H1 (cell line): ENCODE data around the gene AOPEP. TPM values are rescaled to one million over a fixed set of nuclear protein-coding genes. Genes with fewer than 3 reads are reported as not detected.

ENCODE experiments used
- CTCF ChIA-PET: fragments of 300-600 bp; sonication (Branson Sonifier 250); formaldehyde crosslinking; loops from one replicate; lab custom pipeline; 2021; ENCODE audit not compliant: partially characterized antibody; lab: Charles Lee
- POLR2A ChIA-PET: fragments of 300-600 bp; sonication (Branson Sonifier 250); formaldehyde crosslinking; loops from one replicate; lab custom pipeline; 2021; ENCODE audit warnings: inconsistent platforms; ENCODE audit not compliant: partially characterized antibody; lab: Charles Lee
- DNase-seq, 2 experiments: peaks; one replicate each; pipeline versions ENCODE4 v3.0.0 to v3.0.0-alpha.2; 2010 to 2022; ENCODE audit warnings: low spot score in 2 of 2, low read depth in 1 of 2, mixed read lengths in 1 of 2
- FAIRE-seq: peaks from 2 replicates; lab custom pipeline; 2011; peaks lifted over from hg19 to GRCh38; lab: Jason Lieb, UNC
- H2AFZ ChIP-seq: 2 replicates; pipeline ENCODE4 v1.8.1; 2012; ENCODE audit warnings: low read length, inconsistent platforms
- H2AK5ac ChIP-seq: 2 replicates; pipeline ENCODE4 v1.6.1; 2013; ENCODE audit warnings: low read depth, low read length
- H2BK120ac ChIP-seq: replicated peaks from 2 replicates; pipeline ENCODE3; 2013; ENCODE audit warnings: low read depth, low read length, inconsistent platforms
- H2BK12ac ChIP-seq: 2 replicates; pipeline ENCODE4 v1.6.1; 2013; ENCODE audit warnings: low read depth, low read length
- H2BK15ac ChIP-seq: 2 replicates; pipeline ENCODE4 v1.6.1; 2013; ENCODE audit warnings: low read length
- H2BK20ac ChIP-seq: 2 replicates; pipeline ENCODE4 v1.6.1; 2013; ENCODE audit warnings: low read length
- H2BK5ac ChIP-seq: 2 replicates; pipeline ENCODE4 v1.6.1; 2013; ENCODE audit warnings: low read depth, low read length
- H3K14ac ChIP-seq: 2 replicates; pipeline ENCODE4 v1.6.1; 2013; ENCODE audit warnings: inconsistent platforms; ENCODE audit not compliant: insufficient read length
- H3K18ac ChIP-seq: 2 replicates; pipeline ENCODE4 v1.6.1; 2013; ENCODE audit warnings: low read length; ENCODE audit errors: extremely low read depth
- H3K23ac ChIP-seq: 2 replicates; pipeline ENCODE4 v1.6.1; 2013; ENCODE audit warnings: inconsistent platforms; ENCODE audit not compliant: insufficient read length
- H3K23me2 ChIP-seq: 2 replicates; pipeline ENCODE4 v1.6.1; 2013; ENCODE audit warnings: low read depth, low read length
- H3K27ac ChIP-seq: 2 replicates; pipeline ENCODE4 v1.6.1; 2011; ENCODE audit warnings: low read depth, low read length, inconsistent platforms
- H3K27me3 ChIP-seq, 4 experiments: replicated peaks in 1 of 4; 1 replicate in 1 of 4; 2 replicates in 3 of 4; pipeline versions ENCODE4 v1.6.1 to v1.8.1; 2011 to 2013; ENCODE audit warnings: low read length in 3 of 4, mild to moderate bottlenecking in 3 of 4, inconsistent platforms in 2 of 4, mixed read lengths in 2 of 4, moderate library complexity in 1 of 4; ENCODE audit not compliant: control insufficient read depth in 3 of 4, insufficient read depth in 3 of 4; ENCODE audit errors: extremely low read depth in 1 of 4
- H3K36me3 ChIP-seq, 4 experiments: 2 replicates each; pipeline versions ENCODE4 v1.6.1 to v1.8.1; 2011 to 2013; ENCODE audit warnings: mild to moderate bottlenecking in 4 of 4, low read length in 3 of 4, moderate library complexity in 2 of 4, control low read depth in 1 of 4, inconsistent platforms in 1 of 4; ENCODE audit not compliant: insufficient read depth in 4 of 4, control insufficient read depth in 2 of 4
- H3K4ac ChIP-seq: replicated peaks from 2 replicates; pipeline ENCODE3; 2013; ENCODE audit warnings: low read length, low read depth, mixed read lengths, inconsistent platforms; ENCODE audit not compliant: insufficient read length
- H3K4me1 ChIP-seq, 4 experiments: replicated peaks in 1 of 4; 1 replicate in 1 of 4; 2 replicates in 3 of 4; pipeline versions ENCODE4 v1.6.1 to v1.8.1; 2011 to 2013; ENCODE audit warnings: low read length in 3 of 4, inconsistent platforms in 2 of 4, mixed read lengths in 1 of 4; ENCODE audit not compliant: insufficient read depth in 4 of 4, control insufficient read depth in 3 of 4
- H3K4me2 ChIP-seq, 2 experiments: 2 replicates each; pipeline versions ENCODE4 v1.6.1 to v1.8.1; 2011 to 2013; ENCODE audit warnings: low read depth in 2 of 2, low read length in 2 of 2, control low read depth in 1 of 2, inconsistent platforms in 1 of 2, mild to moderate bottlenecking in 1 of 2; ENCODE audit not compliant: insufficient read depth in 1 of 2
- H3K4me3 ChIP-seq, 4 experiments: fragments of 200-600, 300-600 bp in 1 of 4; sonication (generic), shearing (Covaris generic), sonication (Bioruptor Twin) in 1 of 4; 2 replicates each; pipeline versions ENCODE4 v1.5.1 to v1.8.1; 2011 to 2016; ENCODE audit warnings: low read length in 4 of 4, low read depth in 3 of 4, control low read depth in 2 of 4, inconsistent platforms in 2 of 4, mild to moderate bottlenecking in 2 of 4, mixed read lengths in 1 of 4, moderate library complexity in 1 of 4; ENCODE audit not compliant: insufficient read depth in 2 of 4; ENCODE audit errors: extremely low read depth in 1 of 4
- H3K56ac ChIP-seq: replicated peaks from 2 replicates; pipeline ENCODE3; 2013; ENCODE audit warnings: low read depth, mild to moderate bottlenecking, mixed read lengths, low read length, inconsistent platforms; ENCODE audit not compliant: insufficient read length
- H3K79me1 ChIP-seq: 2 replicates; pipeline ENCODE4 v1.6.1; 2013; ENCODE audit warnings: low read depth, low read length, control low read depth
- H3K79me2 ChIP-seq, 2 experiments: 2 replicates each; pipeline versions ENCODE4 v1.6.1 to v1.8.1; 2012 to 2013; ENCODE audit warnings: low read length in 2 of 2, mild to moderate bottlenecking in 2 of 2, inconsistent platforms in 1 of 2; ENCODE audit not compliant: insufficient read depth in 2 of 2, control insufficient read depth in 1 of 2
- H3K9ac ChIP-seq, 4 experiments: replicated peaks in 1 of 4; 1 replicate in 1 of 4; 2 replicates in 3 of 4; pipeline versions ENCODE4 v1.6.1 to v1.8.1; 2011 to 2013; ENCODE audit warnings: low read depth in 3 of 4, low read length in 3 of 4, control low read depth in 2 of 4, mild to moderate bottlenecking in 2 of 4, moderate library complexity in 2 of 4, inconsistent platforms in 1 of 4; ENCODE audit errors: extremely low read depth in 1 of 4
- H3K9me3 ChIP-seq, 2 experiments: 2 replicates each; pipeline versions ENCODE4 v1.6.1 to v1.8.1; 2012 to 2013; ENCODE audit warnings: mild to moderate bottlenecking in 2 of 2, moderate library complexity in 2 of 2, control low read depth in 1 of 2, inconsistent platforms in 1 of 2, low read depth in 1 of 2, low read length in 1 of 2, mixed read lengths in 1 of 2; ENCODE audit not compliant: insufficient read depth in 2 of 2
- H4K20me1 ChIP-seq, 2 experiments: replicated peaks in 1 of 2; 2 replicates each; pipeline versions ENCODE3 to v1.8.1; 2011 to 2013; ENCODE audit warnings: inconsistent platforms in 2 of 2, low read length in 2 of 2, mild to moderate bottlenecking in 1 of 2; ENCODE audit not compliant: insufficient read depth in 2 of 2, control insufficient read depth in 1 of 2
- H4K5ac ChIP-seq: 2 replicates; pipeline ENCODE4 v1.6.1; 2013; ENCODE audit warnings: low read length, low read depth, mixed read lengths, inconsistent platforms; ENCODE audit not compliant: insufficient read length
- H4K8ac ChIP-seq: 2 replicates; pipeline ENCODE4 v1.8.0; 2013; ENCODE audit warnings: mild to moderate bottlenecking, moderate library complexity, low read length, inconsistent platforms; ENCODE audit not compliant: insufficient read depth; ENCODE audit errors: extremely low read depth
- H4K91ac ChIP-seq: replicated peaks from 2 replicates; pipeline ENCODE3; 2013; ENCODE audit warnings: low read length, mixed read lengths, inconsistent platforms; ENCODE audit not compliant: insufficient read length
- BCL11A ChIP-seq, 2 experiments: IDR thresholded peaks; one replicate each; pipeline ENCODE4 v1.6.1; 2011; ENCODE audit warnings: low read depth in 2 of 2, low read length in 2 of 2, mild to moderate bottlenecking in 2 of 2
- CBX8 ChIP-seq: fragments of 300-800, 300-1000 bp; sonication (generic); IDR thresholded peaks from 2 replicates; pipeline ENCODE4 v1.7.1; 2016; ENCODE audit warnings: low read depth, low read length, borderline replicate concordance
- FOSL1 ChIP-seq: IDR thresholded peaks from 2 replicates; pipeline ENCODE4 v1.6.1; 2011; ENCODE audit warnings: mild to moderate bottlenecking, low read depth, low read length, moderate library complexity; ENCODE audit not compliant: insufficient read depth
- JUN ChIP-seq: IDR thresholded peaks from 2 replicates; pipeline ENCODE4 v1.6.1; 2011; ENCODE audit warnings: low read depth, mild to moderate bottlenecking, improper control_type of control experiment, low read length
- KDM1A ChIP-seq: fragments of 200-600, 300-600 bp; sonication (generic); IDR thresholded peaks from 2 replicates; pipeline ENCODE4 v1.7.1; 2016; ENCODE audit warnings: mild to moderate bottlenecking, low read length, borderline replicate concordance
- KDM5A ChIP-seq: fragments of 200-600 bp; IDR thresholded peaks from 2 replicates; pipeline ENCODE4 v1.7.1; 2012; ENCODE audit warnings: mild to moderate bottlenecking, low read length, inconsistent platforms, mixed read lengths
- MAFK ChIP-seq: IDR thresholded peaks from 2 replicates; pipeline ENCODE4 v1.6.1; 2012; ENCODE audit warnings: low read depth, mild to moderate bottlenecking, improper control_type of control experiment, low read length
- POLR2A ChIP-seq, 2 experiments: IDR thresholded peaks; 1 replicate in 1 of 2; 2 replicates in 1 of 2; pipeline ENCODE4 v1.6.1; 2011; ENCODE audit warnings: low read depth in 2 of 2, low read length in 2 of 2, mild to moderate bottlenecking in 2 of 2; ENCODE audit errors: control extremely low read depth in 1 of 2
- POU5F1 ChIP-seq: IDR thresholded peaks from 2 replicates; pipeline ENCODE4 v1.6.1; 2011; ENCODE audit warnings: low read depth, mild to moderate bottlenecking, low read length, moderate library complexity
- RXRA ChIP-seq: IDR thresholded peaks from 2 replicates; pipeline ENCODE4 v1.6.1; 2011; ENCODE audit warnings: low read depth, mild to moderate bottlenecking, low read length, moderate library complexity; ENCODE audit not compliant: insufficient read depth
- SUZ12 ChIP-seq: fragments of 200-600 bp; sonication (generic); IDR thresholded peaks from 2 replicates; pipeline ENCODE4 v1.6.1; 2012; ENCODE audit warnings: mild to moderate bottlenecking, inconsistent platforms, low read length, moderate library complexity, mixed read lengths
- TEAD4 ChIP-seq: IDR thresholded peaks from 2 replicates; pipeline ENCODE4 v1.6.1; 2012; ENCODE audit warnings: low read depth, low read length, inconsistent platforms, mixed read lengths
- WGBS, 2 experiments: shearing (Covaris generic) in 1 of 2; methylation state at CpG; one replicate each; pipeline versions ENCODE4 v1.1.6 to v1.1.7; 2013 to 2015; ENCODE audit warnings: low lambda C conversion rate in 2 of 2, mixed read lengths in 2 of 2, inconsistent platforms in 1 of 2, low coverage in 1 of 2, missing lambda C conversion rate in 1 of 2; ENCODE audit not compliant: insufficient replicate concordance in 2 of 2, insufficient coverage in 1 of 2, insufficient read length in 1 of 2; ENCODE audit errors: extremely low coverage in 1 of 2, missing lambda C conversion rate in 1 of 2; 5-methylcytosine and 5-hydroxymethylcytosine counted together
- polyA plus RNA-seq, 7 experiments: library from polyadenylated mRNA; depleted of rRNA in 3 of 7; stranded (reverse) in 5 of 7; unstranded in 2 of 7; fragments of >200 nt in 5 of 7; fragments of 200-250 nt in 2 of 7; gene quantifications; 1 replicate in 5 of 7; 2 replicates in 1 of 7; 4 replicates in 1 of 7; pipeline versions ENCODE4 v1.2.1 to v1.2.3, GENCODE V29; 2011 to 2013; ENCODE audit warnings: missing spikeins in 2 of 7, mixed read lengths in 2 of 7
- total RNA-seq: library from RNA; stranded (reverse); fragmentation: NEBNext Ultra II Directional; extraction: Animal tissue kit (Norgen Biotek cat#: 25700); gene quantifications from 2 replicates; pipeline ENCODE4 v1.2.1, GENCODE V29; 2021
- TF ChIP-seq, protein P1 (sequence below): IDR thresholded peaks from 2 replicates; pipeline ENCODE4 v1.6.1; 2012; ENCODE audit warnings: inconsistent platforms

AOPEP gene
- total and polyA plus RNA-seq, 2 of the 8 experiments (the other 6 are each of a cell fraction or from before 2014, with no cell fraction given): 6.1 to 14.3 TPM

DNA sequence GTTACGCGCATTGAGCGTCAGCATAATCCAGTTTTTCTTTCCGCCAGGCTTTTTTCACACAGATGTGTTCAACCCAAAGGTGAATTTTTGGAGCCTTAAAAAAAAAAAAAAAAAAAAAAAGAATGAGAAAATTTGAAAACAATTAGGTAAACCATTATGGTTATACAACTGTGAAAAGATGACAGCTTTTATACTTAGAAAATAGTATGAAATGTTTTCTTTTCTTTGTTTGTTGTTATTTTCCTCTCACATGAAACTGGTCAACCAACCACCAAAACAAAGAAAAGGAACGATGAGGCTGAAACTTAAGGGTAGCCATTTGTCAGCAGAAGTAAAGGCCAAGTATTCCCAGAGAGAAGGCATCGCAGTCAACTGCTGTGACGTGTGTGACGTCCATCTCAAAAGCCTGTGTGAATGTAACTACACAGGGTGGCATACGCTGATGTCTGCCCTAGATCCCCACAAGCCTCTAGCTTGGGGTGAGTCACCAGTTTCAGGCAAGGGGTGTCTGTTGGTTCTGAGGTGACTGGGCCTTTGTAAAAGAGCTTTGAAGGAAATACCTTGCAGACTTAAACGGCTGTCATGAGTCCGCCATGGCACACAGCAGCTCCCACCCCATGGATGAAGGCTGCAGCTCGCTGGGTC is 182.9 kb downstream of the AOPEP start:
- Histone ChIP-seq H3K4me2 (no peak overlapping the region), H2BK5ac (no peak overlapping the region), H3K56ac (no peak overlapping the region), H3K9ac (no peak overlapping the region), H4K20me1 (no peaks in the 10 kb centered on the region), H2BK15ac (no peak overlapping the region), H3K36me3 (no peaks in the 10 kb centered on the region), H3K14ac (no peak overlapping the region), H2BK12ac (peak overlapping the region; percentile 6; the same call in 1 of the 2 replicates), H3K27me3 (no peaks in the 10 kb centered on the region), H4K5ac (no peak overlapping the region), H3K4me3 (no peak overlapping the region), H3K23ac (no peak overlapping the region), H2AK5ac (0 out of 2 replicates have a peak overlapping the region, but pooled peaks have one; percentile 56), H3K79me2 (no peaks in the 10 kb centered on the region), H3K18ac (no peak overlapping the region), H3K79me1 (peaks cover 5% of the 10 kb centered on the region), H4K8ac (no peak overlapping the region), H3K27ac (no peak overlapping the region), H2AFZ (no peak overlapping the region), H2BK20ac (no peak overlapping the region), H3K23me2 (no peaks in the 10 kb centered on the region), H3K4ac (no peak overlapping the region), H3K4me1 (peaks cover 13 to 23% (median 15%) of the 10 kb centered on the region in 4 experiments), H2BK120ac (no peak overlapping the region), H3K9me3 (no peaks in the 10 kb centered on the region), H4K91ac (no peak overlapping the region)
- DNase-seq: no peak
- CTCF ChIA-PET: interaction anchor here (2.5 kb wide), 1 partner anchor 126 kb away, joined by 8 read pairs; no protein-coding TSS in a partner anchor
- no peak for FAIRE-seq
- 91% methylated on average over 12 of the region's 12 CpGs; no CpG with 5 or more reads in 1 of the 2 experiments for WGBS, 2 experiments
- POLR2A ChIA-PET: no interaction called here
- no peak for TF ChIP-seq POU5F1
- no peak for TF ChIP-seq POLR2A (IDR thresholded peaks at IDR 0.05; ENCODE audit: control extremely low read depth in 1 of 2, low read depth in 2 of 2, low read length in 2 of 2)
- TF ChIP-seq CBX8: no peak
- no peak for TF ChIP-seq JUN
- TF ChIP-seq SUZ12: no peak
- no peak for TF ChIP-seq MAFK
- no peak for TF ChIP-seq FOSL1
- TF ChIP-seq, protein P1, sequence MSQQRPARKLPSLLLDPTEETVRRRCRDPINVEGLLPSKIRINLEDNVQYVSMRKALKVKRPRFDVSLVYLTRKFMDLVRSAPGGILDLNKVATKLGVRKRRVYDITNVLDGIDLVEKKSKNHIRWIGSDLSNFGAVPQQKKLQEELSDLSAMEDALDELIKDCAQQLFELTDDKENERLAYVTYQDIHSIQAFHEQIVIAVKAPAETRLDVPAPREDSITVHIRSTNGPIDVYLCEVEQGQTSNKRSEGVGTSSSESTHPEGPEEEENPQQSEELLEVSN: no peak
- no peak for TF ChIP-seq KDM1A
- no peak for TF ChIP-seq BCL11A (IDR thresholded peaks at IDR 0.05; ENCODE audit: low read depth in 2 of 2, low read length in 2 of 2)
- no peak for TF ChIP-seq RXRA
- no peak for TF ChIP-seq TEAD4
- TF ChIP-seq KDM5A: no peak
